ENCODE results near the gene CHRNE. TPM values are rescaled to one million over a fixed set of nuclear protein-coding genes. Genes with fewer than 3 reads are reported as not detected.

The CHRNE gene
- total RNA-seq, 6 experiments from 2014 or later: 1.4 to 2.9 (median 2.0) TPM

DNA sequence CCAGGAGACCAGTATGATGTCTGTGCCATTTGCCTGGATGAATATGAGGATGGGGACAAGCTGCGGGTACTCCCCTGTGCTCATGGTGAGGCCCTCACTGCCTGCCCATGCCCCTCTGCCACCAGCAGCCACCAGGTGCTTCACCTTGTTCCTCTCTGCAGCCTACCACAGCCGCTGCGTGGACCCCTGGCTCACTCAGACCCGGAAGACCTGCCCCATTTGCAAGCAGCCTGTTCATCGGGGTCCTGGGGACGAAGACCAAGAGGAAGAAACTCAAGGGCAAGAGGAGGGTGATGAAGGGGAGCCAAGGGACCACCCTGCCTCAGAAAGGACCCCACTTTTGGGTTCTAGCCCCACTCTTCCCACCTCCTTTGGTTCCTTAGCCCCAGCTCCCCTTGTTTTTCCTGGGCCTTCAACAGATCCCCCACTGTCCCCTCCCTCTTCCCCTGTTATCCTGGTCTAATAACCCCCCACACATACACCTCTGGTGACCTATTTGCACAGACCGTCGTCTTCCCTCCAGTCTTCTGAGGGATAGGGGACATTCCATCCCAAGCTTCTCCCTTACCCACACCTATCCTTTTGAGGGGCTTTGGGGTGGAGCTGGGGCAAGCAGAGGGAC is 41.8 kb upstream of the CHRNE start:
- H3K4me3 ChIP-seq: no peak overlapping the region
- 12% methylated on average over 3 of the region's 8 CpGs for WGBS (ENCODE audit: insufficient coverage, low coverage, low lambda C conversion rate, missing lambda C conversion rate)
- peak overlapping the region in 2 of 3 donors; percentile 37 to 98 for H3K27ac ChIP-seq
- H3K36me3 ChIP-seq: peaks cover 0 to 37% (median 7%) of the 10 kb centered on the region in 4 donors
- no peak for TF ChIP-seq POLR2A (IDR thresholded peaks at IDR 0.05)
- TF ChIP-seq, protein P1, sequence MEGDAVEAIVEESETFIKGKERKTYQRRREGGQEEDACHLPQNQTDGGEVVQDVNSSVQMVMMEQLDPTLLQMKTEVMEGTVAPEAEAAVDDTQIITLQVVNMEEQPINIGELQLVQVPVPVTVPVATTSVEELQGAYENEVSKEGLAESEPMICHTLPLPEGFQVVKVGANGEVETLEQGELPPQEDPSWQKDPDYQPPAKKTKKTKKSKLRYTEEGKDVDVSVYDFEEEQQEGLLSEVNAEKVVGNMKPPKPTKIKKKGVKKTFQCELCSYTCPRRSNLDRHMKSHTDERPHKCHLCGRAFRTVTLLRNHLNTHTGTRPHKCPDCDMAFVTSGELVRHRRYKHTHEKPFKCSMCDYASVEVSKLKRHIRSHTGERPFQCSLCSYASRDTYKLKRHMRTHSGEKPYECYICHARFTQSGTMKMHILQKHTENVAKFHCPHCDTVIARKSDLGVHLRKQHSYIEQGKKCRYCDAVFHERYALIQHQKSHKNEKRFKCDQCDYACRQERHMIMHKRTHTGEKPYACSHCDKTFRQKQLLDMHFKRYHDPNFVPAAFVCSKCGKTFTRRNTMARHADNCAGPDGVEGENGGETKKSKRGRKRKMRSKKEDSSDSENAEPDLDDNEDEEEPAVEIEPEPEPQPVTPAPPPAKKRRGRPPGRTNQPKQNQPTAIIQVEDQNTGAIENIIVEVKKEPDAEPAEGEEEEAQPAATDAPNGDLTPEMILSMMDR (IDR thresholded peaks at IDR 0.05): no peak
- DNase-seq: no peak
- no peak for ATAC-seq
- intact Hi-C loops (cut with DNase I): no loop called here
- peaks cover 0 to 34% (median 6%) of the 10 kb centered on the region in 4 donors for H3K4me1 ChIP-seq
- H3K9me3 ChIP-seq: no peaks in the 10 kb centered on the region
- H3K27me3 ChIP-seq: no peaks in the 10 kb centered on the region

DNA sequence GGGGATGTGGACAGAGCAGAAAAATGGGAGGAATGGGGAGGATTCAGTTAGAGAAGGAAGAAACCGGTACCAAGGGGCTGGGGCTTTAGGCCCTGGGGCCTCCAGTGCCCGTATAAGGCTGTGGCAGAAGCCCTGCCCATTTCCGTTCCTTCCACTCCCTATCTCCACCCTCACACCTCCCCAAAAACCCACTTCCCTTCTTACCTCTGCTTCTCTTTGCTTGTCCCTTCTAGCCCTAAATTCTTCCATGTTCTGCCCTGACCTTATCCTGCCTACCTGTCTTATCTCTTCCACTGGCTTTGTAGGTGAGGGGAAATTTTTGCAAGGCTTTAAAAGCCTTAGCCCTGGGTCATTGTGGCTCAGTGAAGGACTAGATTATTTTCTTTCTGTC is 41.3 kb upstream of the CHRNE start:
- DNase-seq (no peak), ATAC-seq (no peak)
- H3K27ac ChIP-seq: peak overlapping the region in 1 of 3 donors; percentile 37
- peaks cover 0 to 34% (median 6%) of the 10 kb centered on the region in 4 donors for H3K4me1 ChIP-seq
- H3K9me3 ChIP-seq: no peaks in the 10 kb centered on the region
- H3K36me3 ChIP-seq: peaks cover 0 to 37% (median 7%) of the 10 kb centered on the region in 4 donors
- no peak overlapping the region for H3K4me3 ChIP-seq
- no peak for TF ChIP-seq POLR2A (IDR thresholded peaks at IDR 0.05)
- TF ChIP-seq, protein P1 (IDR thresholded peaks at IDR 0.05): no peak
- intact Hi-C loops (cut with DNase I): no loop called here
- 30% methylated on average over 2 of the region's 3 CpGs for WGBS (ENCODE audit: insufficient coverage, low coverage, low lambda C conversion rate, missing lambda C conversion rate)
- H3K27me3 ChIP-seq: no peaks in the 10 kb centered on the region

DNA sequence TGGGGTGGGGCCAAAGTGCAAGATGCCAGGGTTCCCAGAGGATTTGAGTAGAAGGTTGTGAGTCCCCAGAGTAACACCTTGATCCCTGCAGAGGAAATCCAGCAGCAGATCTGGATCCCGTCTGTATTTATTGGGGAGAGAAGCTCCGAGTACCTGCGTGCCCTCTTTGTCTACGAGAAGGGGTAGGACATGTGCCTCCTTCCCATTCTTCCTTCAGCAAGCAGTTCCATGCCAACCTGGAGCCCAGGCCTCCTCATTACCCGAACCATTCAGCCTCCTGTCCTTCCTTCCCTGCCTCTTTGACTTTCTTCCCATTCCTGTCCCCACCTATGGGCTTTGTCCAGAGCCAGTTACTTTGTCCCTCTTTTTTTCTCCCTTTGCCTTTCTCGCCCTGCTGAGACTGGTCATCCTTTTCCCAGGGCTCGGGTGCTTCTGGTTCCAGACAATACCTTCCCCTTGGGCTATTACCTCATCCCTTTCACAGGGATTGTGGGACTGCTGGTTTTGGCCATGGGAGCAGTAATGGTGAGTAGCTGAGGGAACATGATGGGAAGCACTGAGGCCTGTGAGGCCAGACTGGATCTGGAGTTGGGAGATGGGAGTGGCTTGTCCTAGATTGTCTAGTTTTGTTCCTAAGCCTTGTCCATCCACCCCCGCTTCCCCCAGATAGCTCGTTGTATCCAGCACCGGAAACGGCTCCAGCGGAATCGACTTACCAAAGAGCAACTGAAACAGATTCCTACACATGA is 40.0 kb upstream of the CHRNE start:
- H3K27ac ChIP-seq: no peak overlapping the region
- peaks cover 0 to 42% (median 11%) of the 10 kb centered on the region in 4 donors for H3K4me1 ChIP-seq
- no peak overlapping the region for H3K4me3 ChIP-seq
- intact Hi-C loops (cut with DNase I): no loop called here
- H3K36me3 ChIP-seq: peaks cover 0 to 41% (median 7%) of the 10 kb centered on the region in 4 donors
- TF ChIP-seq, protein P1 (IDR thresholded peaks at IDR 0.05): no peak
- TF ChIP-seq POLR2A (IDR thresholded peaks at IDR 0.05): no peak
- WGBS (ENCODE audit: insufficient coverage, low coverage, low lambda C conversion rate, missing lambda C conversion rate): 80% methylated on average over 9 of the region's 13 CpGs
- DNase-seq (no peak), ATAC-seq (no peak)
- no peaks in the 10 kb centered on the region for H3K9me3 ChIP-seq
- H3K27me3 ChIP-seq: no peaks in the 10 kb centered on the region

DNA sequence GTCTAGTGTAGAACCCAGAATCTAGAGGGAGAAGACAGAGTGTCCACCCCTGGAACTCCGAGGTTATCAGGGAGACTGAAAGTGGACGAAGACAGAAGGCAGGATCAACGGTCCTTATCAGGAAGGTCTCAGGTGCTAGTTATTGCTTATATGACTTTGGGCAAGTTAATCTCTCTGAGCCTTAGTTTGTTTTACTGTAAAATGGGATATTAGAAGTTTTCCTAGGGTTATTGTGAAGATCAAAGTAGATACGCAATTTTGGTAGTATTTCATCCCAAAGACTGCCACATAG is 38.4 kb upstream of the CHRNE start:
- intact Hi-C loops (cut with DNase I): no loop called here
- H3K4me1 ChIP-seq: peaks cover 0 to 36% (median 11%) of the 10 kb centered on the region in 4 donors

More for the DNA sequence above, 38.4 kb upstream of the CHRNE start:
- ATAC-seq (no peak), DNase-seq (no peak)
- Histone ChIP-seq H3K9me3 (no peaks in the 10 kb centered on the region), H3K4me3 (peak overlapping the region; percentile 83 to 95 (median 87)), H3K27me3 (no peaks in the 10 kb centered on the region), H3K27ac (peak overlapping the region in 2 of 3 donors; percentile 70 to 83), H3K36me3 (peaks cover 0 to 50% (median 9%) of the 10 kb centered on the region in 4 donors)
- WGBS (ENCODE audit: insufficient coverage, low coverage, low lambda C conversion rate, missing lambda C conversion rate): 23% methylated on average over 4 of the region's 4 CpGs
- TF ChIP-seq, protein P1 (IDR thresholded peaks at IDR 0.05): no peak
- no peak for TF ChIP-seq POLR2A (IDR thresholded peaks at IDR 0.05)
